HG03064 (cell line): ENCODE data around the gene ICAM5.
"Not testable (repeated sequence)": the region's sequence is repeated elsewhere in the genome, so short reads cannot be mapped to it uniquely, and the experiment has no call there.

Source experiments
- ATAC-seq: cut with Tn5 transposase; IDR thresholded peaks from one replicate; pipeline ENCODE4 v1.9.1; 2021; ENCODE audit warnings: low read depth; ENCODE audit not compliant: unreplicated experiment

Gene ICAM5

GRCh38 chr19:10336725-10337124, 47.0 kb downstream of the ICAM5 start:
- ATAC-seq, result not testable (repeated sequence)

- no peak for ATAC-seq
Measured at GRCh38 chr19:10338940-10339339, 49.2 kb downstream of the ICAM5 start.

DNA sequence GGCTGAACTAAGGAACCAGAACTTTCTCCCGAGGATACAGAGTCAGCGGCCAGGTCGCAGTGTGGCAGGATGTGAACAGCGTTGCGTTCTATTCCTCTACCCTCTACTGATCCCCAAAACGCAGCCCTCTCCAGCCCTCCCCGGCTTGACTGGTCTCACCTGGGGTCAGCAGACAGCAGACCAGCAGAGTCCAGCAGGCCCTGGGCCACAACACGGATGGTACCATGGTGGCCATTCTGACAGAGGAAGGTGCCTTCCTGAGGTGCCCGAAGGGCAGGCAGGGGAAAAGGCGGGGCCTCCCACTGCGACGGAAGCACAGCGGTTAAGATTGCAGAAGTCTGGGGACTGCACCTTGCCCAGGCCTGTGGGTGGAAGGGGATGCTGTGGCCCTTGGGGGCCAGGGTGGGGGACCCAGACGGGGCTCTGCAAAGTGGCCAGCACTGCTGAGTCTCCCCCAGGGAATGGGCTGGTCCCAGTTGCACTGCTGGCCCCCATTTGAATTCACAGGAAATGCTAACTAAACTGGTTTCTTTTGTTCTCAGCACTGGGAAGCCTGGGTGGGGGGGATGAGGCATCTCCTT, 49.7 kb downstream of the ICAM5 start, which contains the start of gene ICAM3:
Gene ICAM3, minus strand, starts transcription at position 245 of the 581 bp plus-strand sequence. Its CDS starts 10 bp downstream, at position 235.
- peak; percentile 66 for ATAC-seq

DNA sequence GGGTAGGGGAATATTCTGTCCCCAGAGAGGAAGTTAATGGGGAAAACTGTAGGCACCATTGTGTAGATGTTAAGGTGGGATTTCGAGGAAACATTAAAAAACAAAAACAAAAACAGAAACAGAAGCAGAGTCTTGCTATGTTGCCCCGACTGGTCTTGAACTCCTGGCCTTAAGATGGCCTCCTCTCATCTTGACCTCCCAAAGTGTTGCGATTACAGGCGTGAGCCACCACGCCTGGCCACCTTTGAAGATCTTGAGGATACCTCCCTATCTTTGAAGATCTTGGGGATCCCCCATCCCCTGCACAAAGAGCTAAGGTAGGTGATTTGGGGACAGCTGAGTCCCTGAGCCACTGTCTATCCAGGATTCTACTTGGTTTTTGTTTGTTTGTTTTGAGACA, 50.2 kb downstream of the ICAM5 start:
- no peak for ATAC-seq

GRCh38 chr19:10343495-10343894, 53.7 kb downstream of the ICAM5 start:
- no peak for ATAC-seq

- ATAC-seq, result no peak
Measured at GRCh38 chr19:10344780-10345179, 55.0 kb downstream of the ICAM5 start.
